HG02610 (cell line): Measurements from ENCODE around the gene TCP11.
"Not testable (repeated sequence)": the region's sequence is repeated elsewhere in the genome, so short reads cannot be mapped to it uniquely, and the experiment has no call there.

Experiments
- ATAC-seq: cut with Tn5 transposase; IDR thresholded peaks from one replicate; pipeline ENCODE4 v1.9.1; 2021; ENCODE audit warnings: mild to moderate bottlenecking, moderate library complexity; ENCODE audit not compliant: unreplicated experiment

TCP11 gene

GRCh38 chr6:35148167-35148741 is 7.1 kb upstream of the TCP11 start:
- no peak for ATAC-seq

GRCh38 chr6:35147486-35147885 is 6.3 kb upstream of the TCP11 start:
- ATAC-seq: no peak

GRCh38 chr6:35147026-35147425 is 5.9 kb upstream of the TCP11 start:
- ATAC-seq: no peak

- no peak for ATAC-seq
These were observed 5.3 kb upstream of the TCP11 start for GRCh38 chr6:35146453-35146852.

GRCh38 chr6:35145757-35146156 is 4.6 kb upstream of the TCP11 start:
- ATAC-seq: no peak

- ATAC-seq: no peak
These were observed 1.7 kb upstream of the TCP11 start for GRCh38 chr6:35142588-35143569.

GRCh38 chr6:35140639-35141006 is 516 bp downstream of the TCP11 start:
- no peak for ATAC-seq

- no peak for ATAC-seq
These were observed 1.1 kb downstream of the TCP11 start for GRCh38 chr6:35139924-35140638.

- no peak for ATAC-seq
These were observed 1.7 kb downstream of the TCP11 start for GRCh38 chr6:35139470-35139869.

GRCh38 chr6:35138191-35138590 is 2.9 kb downstream of the TCP11 start:
- not testable (repeated sequence) for ATAC-seq

- no peak for ATAC-seq
These were observed 5.0 kb downstream of the TCP11 start for GRCh38 chr6:35136185-35136584.

- no peak for ATAC-seq
These were observed 12.6 kb downstream of the TCP11 start for GRCh38 chr6:35128496-35128895.

- ATAC-seq: no peak
These were observed 13.1 kb downstream of the TCP11 start for GRCh38 chr6:35128042-35128441.

GRCh38 chr6:35124356-35124755 is 16.8 kb downstream of the TCP11 start:
- no peak for ATAC-seq

GRCh38 chr6:35120746-35121145 is 20.4 kb downstream of the TCP11 start:
- ATAC-seq: no peak

- ATAC-seq: no peak
These were observed 32.7 kb downstream of the TCP11 start for GRCh38 chr6:35108309-35108885.

- ATAC-seq: not testable (repeated sequence)
These were observed 33.4 kb downstream of the TCP11 start for GRCh38 chr6:35107761-35108160.

GRCh38 chr6:35107208-35107607 is 33.9 kb downstream of the TCP11 start:
- not testable (repeated sequence) for ATAC-seq

GRCh38 chr6:35106061-35106460 is 35.1 kb downstream of the TCP11 start:
- not testable (repeated sequence) for ATAC-seq

- ATAC-seq: no peak
These were observed 36.1 kb downstream of the TCP11 start for GRCh38 chr6:35105078-35105477.

GRCh38 chr6:35099116-35099515 is 42.0 kb downstream of the TCP11 start:
- ATAC-seq: no peak
